ENCODE data around the gene ZNF511.
A peak's percentile ranks its signal among the peaks of the same experiment; 100 is the strongest.

Gene ZNF511

GRCh38 chr10:133338080-133339071 is 29.7 kb downstream of the ZNF511 start:
- CTCF ChIA-PET = no interaction called here
- peaks cover 2% of the 10 kb centered on the region; the same call in 1 of the 2 replicates for H3K4me1 ChIP-seq (ENCODE audit: control insufficient read depth, insufficient read depth, low read length)
- H3K27ac ChIP-seq (ENCODE audit: extremely low read depth, low read depth, low read length) = no peak overlapping the region
- H3K9me3 ChIP-seq (ENCODE audit: control insufficient read depth, insufficient read depth, low read depth, low read length) = no peaks in the 10 kb centered on the region
- no peak overlapping the region for H3K4me3 ChIP-seq (ENCODE audit: low read depth, low read length)
- POLR2A ChIA-PET = no interaction called here
- TF ChIP-seq KLF8 (tag by site-specific recombination; IDR thresholded peaks at IDR 0.05) (peak; percentile 93), SETDB1 (IDR thresholded peaks at IDR 0.05; ENCODE audit: insufficient read length, low read length) (no peak), KLF1 (tag by site-specific recombination; IDR thresholded peaks at IDR 0.05) (peak; percentile 83), ZNF48 (tag by site-specific recombination; IDR thresholded peaks at IDR 0.05) (no peak), ZEB2 (tag by site-specific recombination; IDR thresholded peaks at IDR 0.05) (peak; percentile 91), ZNF670 (tag by site-specific recombination; IDR thresholded peaks at IDR 0.05; ENCODE audit: low read depth) (0 out of 2 replicates have a peak, but pooled peaks have one; percentile 58), ZBTB21 (tag by site-specific recombination; IDR thresholded peaks at IDR 0.05) (no peak), TRIM28 (IDR thresholded peaks at IDR 0.05; ENCODE audit: borderline replicate concordance, low read length) (no peak), ZNF362 (tag by site-specific recombination; IDR thresholded peaks at IDR 0.05) (no peak), ZNF26 (tag by site-specific recombination; IDR thresholded peaks at IDR 0.05) (0 out of 2 replicates have a peak, but pooled peaks have one; percentile 12), ZNF121 (tag by site-specific recombination; IDR thresholded peaks at IDR 0.05) (no peak), ZNF266 (tag by site-specific recombination; IDR thresholded peaks at IDR 0.05; ENCODE audit: low read depth) (no peak), ZNF645 (tag by site-specific recombination; IDR thresholded peaks at IDR 0.05) (0 out of 2 replicates have a peak, but pooled peaks have one; percentile 28), SP2 (tag by site-specific recombination; IDR thresholded peaks at IDR 0.05) (no peak; the same call in 1 of the 2 replicates), ZBTB20 (tag by site-specific recombination; IDR thresholded peaks at IDR 0.05) (no peak), ZNF248 (tag by site-specific recombination; IDR thresholded peaks at IDR 0.05) (0 out of 2 replicates have a peak, but pooled peaks have one; percentile 9), ZNF274 (IDR thresholded peaks at IDR 0.05; ENCODE audit: low read length) (no peak), ZNF274 (tag by site-specific recombination; IDR thresholded peaks at IDR 0.05; ENCODE audit: borderline replicate concordance) (0 out of 2 replicates have a peak, but pooled peaks have one; percentile 56), BCL6B (tag by site-specific recombination; IDR thresholded peaks at IDR 0.05) (0 out of 2 replicates have a peak, but pooled peaks have one; percentile 5), ZFHX2 (tag by site-specific recombination; conservative IDR thresholded peaks at IDR 0.05) (peak; percentile 37), AEBP2 (tag by site-specific recombination; IDR thresholded peaks at IDR 0.05; ENCODE audit: borderline replicate concordance) (peak; percentile 3; the same call in 1 of the 2 replicates), KLF9 (tag by site-specific recombination; IDR thresholded peaks at IDR 0.05; ENCODE audit: low read depth) (peak; percentile 95)
- TF ChIP-seq, protein P1, sequence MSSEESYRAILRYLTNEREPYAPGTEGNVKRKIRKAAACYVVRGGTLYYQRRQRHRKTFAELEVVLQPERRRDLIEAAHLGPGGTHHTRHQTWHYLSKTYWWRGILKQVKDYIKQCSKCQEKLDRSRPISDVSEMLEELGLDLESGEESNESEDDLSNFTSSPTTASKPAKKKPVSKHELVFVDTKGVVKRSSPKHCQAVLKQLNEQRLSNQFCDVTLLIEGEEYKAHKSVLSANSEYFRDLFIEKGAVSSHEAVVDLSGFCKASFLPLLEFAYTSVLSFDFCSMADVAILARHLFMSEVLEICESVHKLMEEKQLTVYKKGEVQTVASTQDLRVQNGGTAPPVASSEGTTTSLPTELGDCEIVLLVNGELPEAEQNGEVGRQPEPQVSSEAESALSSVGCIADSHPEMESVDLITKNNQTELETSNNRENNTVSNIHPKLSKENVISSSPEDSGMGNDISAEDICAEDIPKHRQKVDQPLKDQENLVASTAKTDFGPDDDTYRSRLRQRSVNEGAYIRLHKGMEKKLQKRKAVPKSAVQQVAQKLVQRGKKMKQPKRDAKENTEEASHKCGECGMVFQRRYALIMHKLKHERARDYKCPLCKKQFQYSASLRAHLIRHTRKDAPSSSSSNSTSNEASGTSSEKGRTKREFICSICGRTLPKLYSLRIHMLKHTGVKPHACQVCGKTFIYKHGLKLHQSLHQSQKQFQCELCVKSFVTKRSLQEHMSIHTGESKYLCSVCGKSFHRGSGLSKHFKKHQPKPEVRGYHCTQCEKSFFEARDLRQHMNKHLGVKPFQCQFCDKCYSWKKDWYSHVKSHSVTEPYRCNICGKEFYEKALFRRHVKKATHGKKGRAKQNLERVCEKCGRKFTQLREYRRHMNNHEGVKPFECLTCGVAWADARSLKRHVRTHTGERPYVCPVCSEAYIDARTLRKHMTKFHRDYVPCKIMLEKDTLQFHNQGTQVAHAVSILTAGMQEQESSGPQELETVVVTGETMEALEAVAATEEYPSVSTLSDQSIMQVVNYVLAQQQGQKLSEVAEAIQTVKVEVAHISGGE (tag by site-specific recombination; conservative IDR thresholded peaks at IDR 0.05; ENCODE audit: low read depth) = no peak
- TF ChIP-seq, protein P2, sequence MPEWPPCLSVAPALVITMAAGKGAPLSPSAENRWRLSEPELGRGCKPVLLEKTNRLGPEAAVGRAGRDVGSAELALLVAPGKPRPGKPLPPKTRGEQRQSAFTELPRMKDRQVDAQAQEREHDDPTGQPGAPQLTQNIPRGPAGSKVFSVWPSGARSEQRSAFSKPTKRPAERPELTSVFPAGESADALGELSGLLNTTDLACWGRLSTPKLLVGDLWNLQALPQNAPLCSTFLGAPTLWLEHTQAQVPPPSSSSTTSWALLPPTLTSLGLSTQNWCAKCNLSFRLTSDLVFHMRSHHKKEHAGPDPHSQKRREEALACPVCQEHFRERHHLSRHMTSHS (tag by site-specific recombination; IDR thresholded peaks at IDR 0.05) = 0 out of 2 replicates have a peak, but pooled peaks have one; percentile 27
- no peaks in the 10 kb centered on the region for H3K36me3 ChIP-seq (ENCODE audit: control insufficient read depth in 2 of 2, insufficient read depth in 1 of 2, low read length in 2 of 2)

Data from HEK293 (cell line).